OCI-LY3 (cell line): ENCODE measurements around the gene TNS1.

ENCODE experiments used
- EZH2phosphoT487 ChIP-seq: fragments of 200-600 bp; shearing (Covaris generic); IDR thresholded peaks from 2 replicates; pipeline ENCODE4 v1.6.1; 2018; ENCODE audit warnings: antibody characterized with exemption, mixed run types, low read depth
- TF ChIP-seq, protein P1 (sequence below): fragments of 200-600, 300-600 bp; sonication (generic); IDR thresholded peaks from 2 replicates; pipeline ENCODE4 v1.5.1; 2014; ENCODE audit warnings: antibody characterized with exemption, low read length, low read depth

DNA sequence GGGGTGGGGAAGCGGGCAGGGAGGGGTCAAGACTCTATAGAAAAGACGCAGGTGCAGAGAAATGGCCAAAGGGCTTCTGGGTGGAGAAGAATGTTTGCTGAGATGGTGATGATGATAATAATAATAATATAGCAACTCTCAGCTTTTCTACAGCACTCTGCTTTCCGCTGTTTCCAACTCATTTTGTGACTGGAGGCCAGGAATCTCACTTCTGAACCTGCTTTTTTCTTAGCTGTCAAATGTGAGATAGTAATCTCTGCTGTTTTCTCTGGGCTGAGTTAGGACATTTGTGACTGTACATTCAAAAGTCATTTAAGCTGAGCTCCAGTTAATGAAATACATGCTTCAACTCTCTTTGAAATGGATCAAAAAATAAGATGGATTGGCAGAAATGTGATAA, 58.4 kb downstream of the TNS1 start:
- TF ChIP-seq, protein P1, sequence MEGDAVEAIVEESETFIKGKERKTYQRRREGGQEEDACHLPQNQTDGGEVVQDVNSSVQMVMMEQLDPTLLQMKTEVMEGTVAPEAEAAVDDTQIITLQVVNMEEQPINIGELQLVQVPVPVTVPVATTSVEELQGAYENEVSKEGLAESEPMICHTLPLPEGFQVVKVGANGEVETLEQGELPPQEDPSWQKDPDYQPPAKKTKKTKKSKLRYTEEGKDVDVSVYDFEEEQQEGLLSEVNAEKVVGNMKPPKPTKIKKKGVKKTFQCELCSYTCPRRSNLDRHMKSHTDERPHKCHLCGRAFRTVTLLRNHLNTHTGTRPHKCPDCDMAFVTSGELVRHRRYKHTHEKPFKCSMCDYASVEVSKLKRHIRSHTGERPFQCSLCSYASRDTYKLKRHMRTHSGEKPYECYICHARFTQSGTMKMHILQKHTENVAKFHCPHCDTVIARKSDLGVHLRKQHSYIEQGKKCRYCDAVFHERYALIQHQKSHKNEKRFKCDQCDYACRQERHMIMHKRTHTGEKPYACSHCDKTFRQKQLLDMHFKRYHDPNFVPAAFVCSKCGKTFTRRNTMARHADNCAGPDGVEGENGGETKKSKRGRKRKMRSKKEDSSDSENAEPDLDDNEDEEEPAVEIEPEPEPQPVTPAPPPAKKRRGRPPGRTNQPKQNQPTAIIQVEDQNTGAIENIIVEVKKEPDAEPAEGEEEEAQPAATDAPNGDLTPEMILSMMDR, result no peak
- TF ChIP-seq EZH2phosphoT487, result no peak
